ENCODE data around the gene GAK.

Gene GAK

DNA sequence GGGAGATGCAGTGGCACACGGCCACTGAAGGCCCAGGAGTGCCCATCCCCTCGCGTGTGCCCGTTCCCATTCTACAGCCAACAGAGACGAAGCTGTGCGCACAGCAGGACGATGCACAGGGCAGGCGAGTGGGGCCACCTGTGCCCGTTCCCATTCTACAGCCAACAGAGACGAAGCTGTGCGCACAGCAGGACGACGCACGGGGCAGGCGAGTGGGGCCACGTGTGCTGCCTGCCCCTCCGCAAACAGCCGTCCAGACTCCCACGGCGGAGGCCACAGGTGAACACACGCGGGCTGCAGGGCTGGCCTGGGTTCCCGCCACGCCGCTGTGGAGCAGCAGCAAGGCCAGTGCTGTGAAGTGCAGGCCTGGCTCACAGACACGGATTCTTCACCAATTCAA, 32.0 kb downstream of the GAK start:
- Histone ChIP-seq H3K4me3 (ENCODE audit: insufficient read depth, low read length, poor library complexity, severe bottlenecking) (no peak overlapping the region), H3K36me3 (ENCODE audit: low read length) (no peaks in the 10 kb centered on the region), H3K9me2 (replicated peaks; ENCODE audit: insufficient read depth, low read length) (no peaks in the 10 kb centered on the region), H4K20me1 (ENCODE audit: low read depth, low read length) (no peaks in the 10 kb centered on the region), H3K79me2 (ENCODE audit: insufficient read depth, low read length) (peaks cover 3% of the 10 kb centered on the region; the same call in 1 of the 2 replicates), H3K9me3 (ENCODE audit: insufficient read depth, low read length) (no peaks in the 10 kb centered on the region), H2AFZ (ENCODE audit: low read depth, low read length, severe bottlenecking) (no peak overlapping the region), H3K9ac (ENCODE audit: low read length) (no peak overlapping the region), H3K4me2 (ENCODE audit: low read depth, low read length, poor library complexity, severe bottlenecking) (no peak overlapping the region), H3K27me3 (ENCODE audit: low read length) (no peaks in the 10 kb centered on the region), H3F3A (ENCODE audit: insufficient read depth) (no peaks in the 10 kb centered on the region), H3K27ac (ENCODE audit: low read depth, low read length) (no peak overlapping the region)
- TF ChIP-seq, protein P1, sequence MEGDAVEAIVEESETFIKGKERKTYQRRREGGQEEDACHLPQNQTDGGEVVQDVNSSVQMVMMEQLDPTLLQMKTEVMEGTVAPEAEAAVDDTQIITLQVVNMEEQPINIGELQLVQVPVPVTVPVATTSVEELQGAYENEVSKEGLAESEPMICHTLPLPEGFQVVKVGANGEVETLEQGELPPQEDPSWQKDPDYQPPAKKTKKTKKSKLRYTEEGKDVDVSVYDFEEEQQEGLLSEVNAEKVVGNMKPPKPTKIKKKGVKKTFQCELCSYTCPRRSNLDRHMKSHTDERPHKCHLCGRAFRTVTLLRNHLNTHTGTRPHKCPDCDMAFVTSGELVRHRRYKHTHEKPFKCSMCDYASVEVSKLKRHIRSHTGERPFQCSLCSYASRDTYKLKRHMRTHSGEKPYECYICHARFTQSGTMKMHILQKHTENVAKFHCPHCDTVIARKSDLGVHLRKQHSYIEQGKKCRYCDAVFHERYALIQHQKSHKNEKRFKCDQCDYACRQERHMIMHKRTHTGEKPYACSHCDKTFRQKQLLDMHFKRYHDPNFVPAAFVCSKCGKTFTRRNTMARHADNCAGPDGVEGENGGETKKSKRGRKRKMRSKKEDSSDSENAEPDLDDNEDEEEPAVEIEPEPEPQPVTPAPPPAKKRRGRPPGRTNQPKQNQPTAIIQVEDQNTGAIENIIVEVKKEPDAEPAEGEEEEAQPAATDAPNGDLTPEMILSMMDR (IDR thresholded peaks at IDR 0.05; ENCODE audit: insufficient read depth, low read length, poor library complexity, severe bottlenecking), result no peak
- TF ChIP-seq EZH2phosphoT487 (conservative IDR thresholded peaks at IDR 0.05; ENCODE audit: low read length), result no peak

DNA sequence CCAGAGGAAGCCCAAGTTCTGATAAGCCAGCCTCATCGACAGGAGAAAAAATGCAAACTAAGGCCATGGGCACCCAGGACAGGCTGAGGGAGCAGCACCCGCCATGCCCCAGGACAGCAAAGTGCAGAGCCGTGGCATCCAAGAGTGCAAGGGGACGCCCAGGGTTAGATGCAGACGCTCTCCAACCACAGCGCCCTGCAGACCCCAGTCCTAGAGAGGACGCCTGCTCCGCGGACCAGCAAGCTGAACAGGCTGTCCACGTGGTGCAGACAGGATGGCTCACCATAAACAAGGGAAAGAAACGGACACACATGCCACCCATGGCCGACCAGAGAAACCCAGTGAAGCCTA, 32.6 kb downstream of the GAK start:
- Histone ChIP-seq H3K9me3 (ENCODE audit: insufficient read depth, low read length) (no peaks in the 10 kb centered on the region), H3K4me2 (ENCODE audit: low read depth, low read length, poor library complexity, severe bottlenecking) (no peak overlapping the region), H2AFZ (ENCODE audit: low read depth, low read length, severe bottlenecking) (no peak overlapping the region), H3K27ac (ENCODE audit: low read depth, low read length) (no peak overlapping the region), H3K9me2 (replicated peaks; ENCODE audit: insufficient read depth, low read length) (no peaks in the 10 kb centered on the region), H3K9ac (ENCODE audit: low read length) (no peak overlapping the region), H3K79me2 (ENCODE audit: insufficient read depth, low read length) (peaks cover 3% of the 10 kb centered on the region; the same call in 1 of the 2 replicates), H4K20me1 (ENCODE audit: low read depth, low read length) (no peaks in the 10 kb centered on the region), H3K27me3 (ENCODE audit: low read length) (no peaks in the 10 kb centered on the region), H3K36me3 (ENCODE audit: low read length) (no peaks in the 10 kb centered on the region), H3K4me3 (ENCODE audit: insufficient read depth, low read length, poor library complexity, severe bottlenecking) (no peak overlapping the region), H3F3A (ENCODE audit: insufficient read depth) (no peaks in the 10 kb centered on the region)
- no peak for TF ChIP-seq EZH2phosphoT487 (conservative IDR thresholded peaks at IDR 0.05; ENCODE audit: low read length)
- TF ChIP-seq, protein P1 (IDR thresholded peaks at IDR 0.05; ENCODE audit: insufficient read depth, low read length, poor library complexity, severe bottlenecking), result no peak

DNA sequence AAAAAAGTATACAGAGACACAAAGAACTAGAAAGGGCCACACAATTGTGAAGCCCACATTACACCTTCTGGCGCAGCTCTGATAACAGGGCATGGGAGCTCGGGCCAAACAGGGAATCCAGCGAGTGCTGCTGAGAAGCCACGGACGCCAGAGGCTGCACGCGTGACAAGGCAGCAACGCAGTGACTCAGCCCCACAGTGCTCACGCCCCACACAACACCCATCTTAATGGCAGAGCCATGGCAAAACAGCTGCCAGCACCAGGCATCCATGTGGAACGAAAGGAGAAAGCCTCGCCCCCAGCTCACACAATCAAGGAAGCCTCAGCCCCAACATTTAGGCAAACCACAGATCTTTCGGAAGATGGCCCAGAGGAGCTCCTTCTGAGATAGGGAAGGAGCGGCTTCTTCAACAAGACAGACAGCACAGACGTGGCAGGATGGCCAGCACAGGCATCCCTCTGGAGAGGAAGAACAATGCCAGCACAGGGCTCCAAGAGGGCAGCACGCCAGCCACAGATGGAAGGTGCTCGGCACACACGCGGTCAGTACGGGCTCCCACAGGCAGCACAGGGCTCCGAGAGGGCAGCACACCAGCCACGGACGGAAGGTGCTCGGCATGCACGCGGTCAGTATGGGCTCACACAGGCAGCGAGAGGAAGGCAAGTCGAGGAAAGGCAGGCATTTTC, 33.1 kb downstream of the GAK start:
- H3K27ac ChIP-seq (ENCODE audit: low read depth, low read length), result no peak overlapping the region
- H4K20me1 ChIP-seq (ENCODE audit: low read depth, low read length), result no peaks in the 10 kb centered on the region
- H3K4me3 ChIP-seq (ENCODE audit: insufficient read depth, low read length, poor library complexity, severe bottlenecking), result no peak overlapping the region
- H3K4me2 ChIP-seq (ENCODE audit: low read depth, low read length, poor library complexity, severe bottlenecking), result no peak overlapping the region
- H3K9me2 ChIP-seq (replicated peaks; ENCODE audit: insufficient read depth, low read length), result no peaks in the 10 kb centered on the region
- no peaks in the 10 kb centered on the region for H3K27me3 ChIP-seq (ENCODE audit: low read length)
- peaks cover 3% of the 10 kb centered on the region; the same call in 1 of the 2 replicates for H3K79me2 ChIP-seq (ENCODE audit: insufficient read depth, low read length)
- no peaks in the 10 kb centered on the region for H3K36me3 ChIP-seq (ENCODE audit: low read length)
- no peak overlapping the region for H3K9ac ChIP-seq (ENCODE audit: low read length)
- H3F3A ChIP-seq (ENCODE audit: insufficient read depth), result no peaks in the 10 kb centered on the region
- no peak overlapping the region for H2AFZ ChIP-seq (ENCODE audit: low read depth, low read length, severe bottlenecking)
- H3K9me3 ChIP-seq (ENCODE audit: insufficient read depth, low read length), result no peaks in the 10 kb centered on the region
- TF ChIP-seq, protein P1 (IDR thresholded peaks at IDR 0.05; ENCODE audit: insufficient read depth, low read length, poor library complexity, severe bottlenecking), result no peak
- no peak for TF ChIP-seq EZH2phosphoT487 (conservative IDR thresholded peaks at IDR 0.05; ENCODE audit: low read length)

All from SU-DHL-6 (cell line).